NOMO-1 treated with DMSO at 0.1 percent for 48 hours (cell line): ENCODE results near the gene MACROD2.

Experiments used
- DNase-seq: peaks from one replicate; lab custom pipeline; 2025; ENCODE audit not compliant: unreplicated experiment; lab: John Stamatoyannopoulos, UW

Gene MACROD2

DNA sequence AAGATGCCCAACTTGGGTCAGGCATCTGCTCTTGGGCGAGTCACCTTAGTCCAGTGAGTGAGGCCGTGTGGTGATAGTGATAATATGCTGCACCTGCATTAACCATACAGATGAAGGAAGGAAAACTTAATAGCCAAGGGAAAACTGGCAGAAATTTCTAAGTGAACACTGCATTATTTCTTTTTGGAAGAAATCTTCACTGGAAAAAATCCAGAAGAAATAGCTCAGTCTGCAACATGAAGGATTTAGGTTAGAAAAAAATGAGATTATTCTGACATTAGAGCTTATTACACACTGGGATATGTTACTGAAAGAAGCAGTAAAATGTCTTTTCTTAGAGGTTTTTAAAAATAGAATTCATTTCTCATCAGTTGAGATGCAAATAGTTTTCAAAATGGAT is 1630.7 kb downstream of the MACROD2 start:
- DNase-seq = no peak

DNA sequence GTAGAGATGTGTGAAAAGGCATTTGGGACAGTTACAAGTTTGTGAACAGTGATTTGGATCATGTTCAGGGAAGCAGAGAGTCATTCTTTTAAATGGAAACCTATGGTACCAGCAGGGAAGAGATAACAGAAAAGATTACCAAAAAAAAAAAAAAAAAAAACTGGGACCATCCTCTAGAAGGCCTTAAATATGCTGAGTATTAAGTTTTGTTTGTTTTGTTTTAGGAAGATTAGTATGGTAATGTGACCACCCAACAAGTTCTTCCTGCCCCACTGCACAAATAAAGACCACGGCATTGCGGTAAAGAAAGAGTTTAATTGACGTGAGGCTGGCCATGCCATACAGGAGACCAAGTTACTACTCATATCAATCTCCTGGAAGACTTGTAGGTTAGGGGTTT is 1631.8 kb downstream of the MACROD2 start:
- DNase-seq = no peak

DNA sequence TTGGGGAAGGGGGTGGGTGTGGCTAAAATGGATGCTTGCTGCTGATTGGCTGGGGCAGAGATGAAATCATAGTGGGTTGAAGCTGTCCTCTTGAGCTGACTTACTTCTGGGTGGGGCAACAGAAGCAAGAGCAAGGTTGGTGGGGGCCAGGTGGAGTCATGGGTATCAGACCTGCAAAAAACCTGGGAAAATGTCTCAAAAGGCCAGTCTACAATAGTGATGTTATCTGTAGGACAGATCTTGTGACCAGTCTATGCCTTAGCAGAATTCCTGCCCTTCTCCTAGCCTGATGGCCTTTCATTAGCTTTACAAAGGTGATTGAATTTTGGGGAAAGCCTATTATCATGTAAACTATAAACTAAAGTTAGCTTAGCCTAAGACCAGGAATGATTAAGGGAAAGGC is 1632.2 kb downstream of the MACROD2 start:
- no peak for DNase-seq

DNA sequence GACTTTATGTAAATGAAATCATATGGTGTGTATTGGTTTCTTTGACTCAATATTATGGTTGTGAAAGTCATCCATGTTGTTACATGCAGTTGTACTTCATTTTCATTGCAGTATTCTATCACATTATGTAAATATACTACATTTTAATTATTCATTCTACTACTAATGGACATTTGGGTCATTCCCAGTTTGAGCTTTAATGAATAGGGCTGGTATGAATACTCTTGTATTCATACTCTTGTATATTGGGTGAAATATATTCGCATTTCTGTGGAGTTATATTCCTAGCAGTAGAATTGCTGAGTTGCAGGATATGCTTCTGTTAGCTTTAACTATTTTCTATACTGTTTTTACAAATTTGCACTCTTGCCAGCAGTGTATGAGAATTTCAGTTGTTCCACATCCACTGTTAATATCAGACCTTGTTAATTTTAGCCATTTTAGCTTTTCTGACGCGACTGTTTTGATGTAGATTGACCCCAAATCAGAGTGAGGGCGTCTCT is 1633.6 kb downstream of the MACROD2 start:
- DNase-seq = no peak

DNA sequence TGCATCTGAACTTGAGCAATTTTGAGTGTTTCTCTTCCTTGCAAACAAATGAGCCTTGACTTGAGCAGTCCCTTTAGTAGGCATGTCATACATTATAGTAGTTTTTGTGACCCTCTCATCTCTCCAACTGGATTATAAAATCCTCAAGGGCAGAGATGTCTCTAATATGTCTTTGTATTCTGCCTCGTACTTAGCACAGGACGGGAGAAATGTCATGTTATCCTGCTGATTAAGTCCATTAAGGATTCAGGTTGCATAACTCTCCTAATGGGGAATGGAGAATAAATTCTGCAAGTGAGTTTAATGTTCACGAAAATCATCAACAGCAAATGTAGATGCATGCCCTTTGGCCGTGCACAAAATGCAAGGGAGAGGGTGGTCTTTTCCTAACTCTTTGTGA is 1635.0 kb downstream of the MACROD2 start:
- no peak for DNase-seq

DNA sequence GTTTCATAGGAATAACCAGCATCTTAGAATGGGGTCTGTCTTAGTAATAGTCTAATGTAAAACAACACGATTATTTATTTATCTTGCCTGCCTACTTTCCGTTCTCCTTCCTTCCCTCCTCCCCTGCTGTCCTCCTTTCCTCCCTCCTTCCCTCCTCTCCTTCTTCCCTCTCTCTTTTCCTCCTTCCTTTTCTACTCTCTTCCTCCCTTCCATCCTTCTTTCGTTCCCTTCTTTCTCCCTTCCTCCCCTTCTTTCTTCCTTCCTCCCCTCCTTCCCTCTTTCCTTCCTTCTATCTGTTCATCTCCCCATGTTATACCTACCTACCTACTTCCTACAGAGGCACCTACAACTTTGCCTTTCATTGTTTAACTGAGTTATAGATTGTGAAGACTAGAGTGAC is 1637.4 kb downstream of the MACROD2 start:
- no peak for DNase-seq

DNA sequence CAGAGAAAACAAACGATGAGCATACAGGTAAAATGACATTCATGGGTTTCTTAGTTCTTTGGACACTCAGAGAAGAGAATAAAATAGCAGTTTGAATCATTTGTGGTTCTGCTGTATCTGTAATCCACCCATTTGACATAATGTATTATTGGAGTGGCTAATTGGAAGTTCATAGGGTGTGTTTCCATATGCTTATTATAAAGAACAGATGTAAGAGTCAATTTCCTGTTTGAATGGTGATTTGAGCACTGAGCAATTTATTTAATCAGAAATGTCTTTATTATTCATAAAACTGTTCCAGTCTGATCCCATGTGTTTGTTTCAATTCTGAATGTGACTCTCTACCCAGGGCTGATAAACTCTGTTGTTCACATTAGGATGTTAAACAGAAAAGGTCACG is 1638.8 kb downstream of the MACROD2 start:
- no peak for DNase-seq

DNA sequence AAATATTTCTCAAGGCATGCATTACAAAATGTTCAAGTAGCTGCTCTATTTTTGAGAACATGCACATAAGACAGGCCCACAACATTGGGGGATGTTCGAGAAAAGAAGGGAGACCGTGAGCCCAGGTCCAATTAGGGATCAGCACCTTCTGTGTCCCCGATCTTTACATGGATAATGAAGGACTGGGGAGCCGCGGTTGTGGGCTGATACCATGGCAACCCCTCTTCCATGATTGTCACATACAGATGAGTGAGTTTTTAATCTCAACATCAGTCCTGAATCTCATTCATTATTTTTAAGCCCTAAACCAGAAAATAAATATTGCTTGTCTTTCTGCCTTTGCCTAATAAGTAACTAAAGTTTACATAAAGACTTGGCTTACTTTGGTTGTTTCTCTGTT is 1642.2 kb downstream of the MACROD2 start:
- DNase-seq = no peak

DNA sequence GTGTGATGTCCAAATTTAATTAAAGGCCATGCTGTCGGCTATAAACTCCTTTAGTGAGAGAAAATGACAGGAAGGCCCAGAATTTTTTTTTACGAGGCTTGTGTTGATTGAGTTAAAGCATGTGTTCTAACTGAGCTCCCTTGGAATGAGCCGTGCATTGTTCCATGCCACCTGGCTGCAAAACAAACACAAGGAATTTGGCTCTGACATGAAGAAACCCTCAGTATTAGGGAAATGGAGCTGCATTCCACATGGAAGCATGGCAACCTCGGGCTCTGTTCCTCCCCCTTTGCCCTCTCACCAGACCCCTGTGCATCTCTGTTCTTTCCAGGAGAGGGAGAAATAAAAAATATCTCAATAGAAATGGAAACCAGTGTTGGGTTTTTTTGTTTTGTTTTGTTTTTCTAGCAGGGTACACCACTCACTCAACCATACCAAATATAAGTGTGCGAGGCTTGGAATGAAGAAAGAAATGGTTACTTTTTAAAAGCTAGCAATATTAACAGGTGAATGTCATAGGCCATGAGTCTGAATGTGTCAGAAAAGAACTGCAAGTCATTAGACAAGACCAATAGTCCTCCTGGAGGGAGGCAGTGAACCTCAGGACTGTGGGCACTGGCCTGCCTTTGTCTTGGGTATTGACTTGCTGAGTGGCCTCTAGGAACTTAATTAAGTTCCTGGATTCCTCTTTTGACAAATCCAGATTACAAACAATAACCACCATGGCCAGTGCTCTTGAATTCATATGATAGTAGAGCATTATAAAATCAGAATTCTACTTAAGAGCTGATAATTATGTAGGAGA is 1642.8 kb downstream of the MACROD2 start:
- no peak for DNase-seq

DNA sequence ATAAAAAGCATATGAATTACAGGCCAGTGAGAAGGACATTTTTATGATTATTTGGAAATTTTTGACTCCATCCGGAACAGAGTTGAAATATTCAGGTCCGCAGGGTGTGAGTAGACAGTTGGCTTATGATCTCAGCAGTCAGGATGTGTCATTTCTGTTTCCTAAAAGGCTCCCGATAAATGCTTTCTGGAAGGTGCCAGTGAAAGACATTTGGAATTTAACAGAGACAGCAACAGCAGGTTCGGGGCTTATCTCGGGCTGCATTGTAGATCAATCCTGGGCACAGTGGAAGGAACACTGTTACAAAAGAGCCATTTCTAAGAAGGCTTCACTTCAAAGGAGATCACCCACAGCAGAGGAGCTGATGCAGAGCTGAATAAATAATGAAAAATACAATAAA is 1643.5 kb downstream of the MACROD2 start:
- DNase-seq = no peak

DNA sequence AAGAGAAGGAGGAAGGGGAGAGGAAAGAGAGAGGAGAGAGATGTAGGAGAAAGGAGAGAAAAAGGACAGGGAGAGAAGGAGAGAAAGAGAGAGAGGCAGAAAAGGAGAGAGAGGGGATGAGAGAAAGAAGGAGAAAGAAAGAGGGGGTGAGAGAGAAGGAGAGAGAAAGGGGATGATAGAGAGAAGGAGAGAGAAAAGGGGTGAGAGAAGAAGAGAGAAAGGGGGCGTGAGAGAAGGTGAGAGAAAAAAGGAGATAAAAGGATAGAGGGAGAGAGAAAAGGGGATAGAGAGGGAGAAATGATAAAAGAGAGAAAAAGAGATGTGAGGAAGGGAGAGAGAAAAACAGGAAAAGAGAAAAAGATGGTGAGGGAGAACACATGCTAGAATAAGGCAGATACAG is 1644.5 kb downstream of the MACROD2 start:
- no peak for DNase-seq

DNA sequence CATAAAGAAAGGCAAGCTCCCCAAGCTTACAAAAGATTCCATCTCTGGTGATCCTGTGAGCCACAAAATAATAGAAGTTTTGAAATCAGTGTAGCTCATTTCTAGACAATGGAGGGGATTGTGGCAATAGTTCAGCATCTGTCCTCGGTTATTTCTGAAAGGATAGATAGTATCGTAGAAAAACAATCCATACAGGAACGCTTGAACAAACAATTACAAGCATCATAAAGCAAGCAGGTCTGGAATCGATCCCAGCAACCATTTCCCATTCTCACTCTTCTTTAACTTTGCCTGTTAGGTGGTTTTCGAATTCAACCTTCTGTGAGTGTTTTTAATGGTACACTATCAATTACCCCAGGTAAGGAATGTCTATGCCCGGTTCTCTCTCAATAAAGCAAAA is 1646.8 kb downstream of the MACROD2 start:
- no peak for DNase-seq

DNA sequence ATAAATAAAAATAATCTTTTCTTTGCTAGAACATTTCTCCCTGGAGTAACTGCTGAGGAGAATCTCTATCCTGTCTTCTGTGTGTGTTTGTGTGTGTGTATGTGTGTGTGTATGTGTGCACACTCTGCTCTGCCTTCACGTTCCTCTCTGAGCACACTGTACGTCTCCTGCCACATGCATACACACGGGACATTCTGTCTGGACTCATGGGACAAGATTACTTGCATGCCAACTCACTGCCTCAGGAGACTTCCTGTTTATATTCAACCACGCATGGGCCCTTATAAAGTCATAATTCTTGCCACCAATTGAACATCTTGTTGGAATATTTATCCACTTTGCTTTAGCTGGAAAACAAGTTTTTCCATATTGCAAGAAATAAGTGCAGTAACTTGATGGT is 1647.4 kb downstream of the MACROD2 start:
- no peak for DNase-seq

DNA sequence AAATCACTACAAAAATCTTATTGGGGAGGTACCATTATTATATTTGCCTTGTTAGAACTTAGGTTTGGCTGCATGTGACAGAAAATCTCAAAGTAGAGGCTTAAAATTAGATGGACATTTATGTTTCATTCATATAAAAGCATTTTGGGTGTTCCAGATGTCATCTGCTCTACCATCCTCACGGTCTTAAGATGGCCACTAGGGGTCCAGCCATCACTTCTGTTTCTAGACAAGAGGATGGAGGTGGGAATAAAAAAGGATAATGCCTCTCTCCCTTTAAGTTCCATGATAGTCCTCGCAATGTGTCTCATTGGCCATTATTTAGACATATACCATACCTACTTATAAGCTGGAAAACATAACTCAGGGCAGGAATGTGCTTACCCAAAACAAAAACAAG is 1648.4 kb downstream of the MACROD2 start:
- DNase-seq = no peak

DNA sequence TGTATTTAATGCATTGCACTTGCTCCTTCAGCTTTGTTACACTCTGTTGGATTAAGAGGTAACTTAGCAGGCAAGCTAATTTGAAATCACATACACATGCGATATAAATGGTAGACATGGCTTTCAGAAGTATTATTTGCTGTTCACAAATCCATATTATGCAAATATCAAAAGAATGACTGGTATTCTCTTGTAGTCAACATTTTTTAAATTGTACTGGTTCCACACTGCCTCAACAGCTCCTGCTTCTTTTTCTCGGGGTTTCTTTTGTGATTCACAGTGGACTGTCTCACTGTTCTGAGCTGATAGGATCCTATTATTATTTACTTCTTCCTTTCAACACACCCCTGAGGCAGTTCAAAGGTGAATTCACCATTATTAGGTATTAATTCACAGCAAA is 1650.5 kb downstream of the MACROD2 start:
- DNase-seq = no peak

DNA sequence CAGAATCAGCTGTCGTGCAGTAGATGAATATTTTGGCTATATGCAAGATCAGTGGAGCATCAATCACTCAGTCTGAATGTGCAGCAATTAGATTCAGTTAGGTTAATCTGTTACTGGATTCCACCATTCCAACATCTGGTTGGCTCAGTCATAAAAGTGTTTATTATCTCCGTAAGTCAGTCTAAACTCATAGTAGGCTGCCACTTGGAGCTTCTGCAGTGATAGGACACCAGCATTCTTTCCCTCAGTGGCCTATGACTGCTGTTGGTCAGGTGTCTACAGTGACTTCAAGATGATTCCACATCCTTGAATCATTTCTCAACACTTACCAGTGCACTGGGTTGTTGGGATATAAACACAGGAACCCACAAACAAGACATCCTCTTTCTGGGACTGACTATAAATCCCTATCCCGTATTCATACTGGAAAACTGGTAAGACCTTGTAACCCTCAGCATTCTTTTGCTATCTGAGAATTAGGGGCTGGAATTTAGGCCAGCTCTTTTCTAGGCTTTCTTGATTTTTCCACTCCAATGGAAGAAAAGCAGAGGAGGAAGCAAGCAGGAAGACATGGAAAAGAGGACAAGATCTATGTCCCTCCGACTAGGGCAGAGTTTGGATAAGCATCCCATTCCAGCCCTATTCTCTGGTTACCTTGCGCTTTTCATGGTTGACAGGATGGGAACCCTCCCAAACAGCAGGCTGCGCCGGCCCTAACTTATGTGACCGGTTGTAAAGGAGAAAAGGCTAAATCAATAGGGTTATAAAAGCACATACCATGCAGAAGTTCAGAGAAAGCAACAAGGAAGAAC is 1658.3 kb downstream of the MACROD2 start:
- no peak for DNase-seq

DNA sequence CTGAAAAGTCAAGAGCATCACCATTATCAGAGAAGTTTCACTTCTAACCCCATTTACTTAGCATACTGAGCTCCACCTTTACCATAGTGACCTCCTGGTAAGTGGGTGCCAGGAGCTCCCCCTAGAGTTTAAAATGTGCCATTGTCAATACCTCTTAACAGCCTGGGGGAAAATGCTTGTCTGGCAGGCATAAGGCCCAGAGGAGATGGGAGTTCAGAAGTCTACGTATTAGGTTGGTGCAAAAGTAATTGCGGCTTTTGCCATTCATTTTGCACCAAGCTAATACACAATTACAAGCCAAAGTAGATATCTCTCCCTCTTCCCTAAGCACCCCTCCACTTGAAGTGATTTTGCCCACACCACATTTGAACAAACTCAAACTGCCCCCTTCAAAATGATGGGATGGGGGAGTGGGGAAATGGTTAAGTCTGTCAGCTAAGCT is 1658.9 kb downstream of the MACROD2 start:
- DNase-seq = peak; percentile 88

DNA sequence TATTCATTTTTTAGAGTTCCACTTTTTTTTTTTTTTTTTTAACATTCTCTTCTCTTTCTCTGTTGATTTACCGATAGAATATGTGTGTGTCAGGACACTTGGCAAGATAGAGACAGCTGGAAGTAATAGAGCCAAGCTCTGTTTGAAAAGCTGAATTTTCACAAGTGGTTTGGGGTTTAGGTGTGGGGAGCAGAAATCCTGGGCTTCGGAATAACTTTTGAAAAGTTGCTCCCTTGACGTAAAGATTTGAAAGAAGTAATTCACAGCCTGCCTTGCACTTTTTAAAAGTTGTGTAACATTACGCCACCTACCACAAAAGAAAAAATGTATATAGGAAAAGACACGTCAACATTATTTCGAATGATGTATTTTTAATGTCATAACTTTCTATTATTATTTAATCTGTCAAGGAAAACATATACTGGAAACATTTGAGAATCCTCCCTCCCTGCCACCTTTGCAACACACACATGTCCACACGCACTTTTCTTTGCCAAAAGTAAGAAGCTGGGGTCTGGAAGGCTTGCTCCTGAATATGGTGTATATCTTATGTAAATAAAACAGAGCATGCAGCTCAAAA is 1660.1 kb downstream of the MACROD2 start:
- no peak for DNase-seq

DNA sequence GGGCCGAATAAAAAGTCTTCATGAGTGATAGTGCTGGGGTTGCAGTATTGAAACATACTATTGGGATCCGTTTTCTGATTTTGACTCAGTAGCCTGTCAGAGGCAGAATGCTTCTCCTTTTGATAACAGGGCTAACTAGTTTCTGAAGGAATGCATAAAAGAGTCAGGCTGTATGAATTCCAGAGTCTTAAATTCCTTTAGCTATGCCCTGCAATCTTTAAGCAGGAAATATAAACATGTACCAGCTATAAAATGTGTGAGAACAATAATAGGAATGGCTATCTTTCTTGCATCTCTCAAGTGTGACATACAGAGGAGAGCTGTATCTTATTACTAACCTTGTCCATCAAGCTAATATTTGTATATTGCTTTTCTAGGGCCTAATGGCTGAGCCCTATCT is 1660.8 kb downstream of the MACROD2 start:
- DNase-seq = no peak

DNA sequence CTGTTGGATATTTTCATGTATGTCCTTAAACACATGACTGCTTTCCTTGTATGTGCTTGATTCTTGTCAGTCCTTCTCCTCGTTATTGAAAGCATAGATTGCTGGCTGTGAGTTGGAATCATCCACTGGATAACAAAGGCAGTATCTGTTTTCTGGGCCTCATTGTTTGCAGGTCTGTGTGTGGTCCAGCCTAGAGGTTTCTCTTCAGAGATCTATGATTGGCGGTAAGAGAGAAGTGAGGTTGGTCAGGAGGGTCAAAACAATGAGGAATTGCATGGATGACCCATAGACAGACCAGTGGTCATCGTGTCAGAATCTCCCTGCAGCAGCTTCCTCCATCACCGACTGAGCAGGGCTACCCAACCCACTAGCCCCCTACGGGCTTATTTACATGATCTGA is 1663.0 kb downstream of the MACROD2 start:
- no peak for DNase-seq

DNA sequence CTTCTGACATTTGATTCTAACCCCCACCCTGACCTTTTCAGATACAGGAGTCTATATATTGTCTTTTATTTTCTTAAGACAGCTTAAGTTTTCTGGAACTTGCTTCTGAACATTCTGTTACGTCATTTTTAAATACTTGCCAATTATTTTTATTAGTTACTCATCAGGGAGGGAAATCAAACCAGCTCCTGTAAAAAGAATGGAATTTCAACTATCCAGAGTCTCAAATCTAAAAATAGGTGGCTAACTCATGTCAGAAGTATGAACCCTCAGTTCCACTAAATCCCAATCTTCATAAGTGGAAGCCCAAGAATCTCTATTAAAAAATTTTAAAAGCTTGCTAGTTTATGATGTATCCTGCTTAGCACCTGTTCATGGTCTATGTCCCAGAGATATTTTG is 1677.9 kb downstream of the MACROD2 start:
- no peak for DNase-seq
